Eye (tissue), 1 donor: Measurements from ENCODE around the gene SPATA16.
"Not testable (repeated sequence)": the region's sequence is repeated elsewhere in the genome, so short reads cannot be mapped to it uniquely, and the experiment has no call there.

Source experiments
- DNase-seq: peaks from one replicate; pipeline ENCODE4 v3.0.0-alpha.2; 2015

Gene SPATA16

DNA sequence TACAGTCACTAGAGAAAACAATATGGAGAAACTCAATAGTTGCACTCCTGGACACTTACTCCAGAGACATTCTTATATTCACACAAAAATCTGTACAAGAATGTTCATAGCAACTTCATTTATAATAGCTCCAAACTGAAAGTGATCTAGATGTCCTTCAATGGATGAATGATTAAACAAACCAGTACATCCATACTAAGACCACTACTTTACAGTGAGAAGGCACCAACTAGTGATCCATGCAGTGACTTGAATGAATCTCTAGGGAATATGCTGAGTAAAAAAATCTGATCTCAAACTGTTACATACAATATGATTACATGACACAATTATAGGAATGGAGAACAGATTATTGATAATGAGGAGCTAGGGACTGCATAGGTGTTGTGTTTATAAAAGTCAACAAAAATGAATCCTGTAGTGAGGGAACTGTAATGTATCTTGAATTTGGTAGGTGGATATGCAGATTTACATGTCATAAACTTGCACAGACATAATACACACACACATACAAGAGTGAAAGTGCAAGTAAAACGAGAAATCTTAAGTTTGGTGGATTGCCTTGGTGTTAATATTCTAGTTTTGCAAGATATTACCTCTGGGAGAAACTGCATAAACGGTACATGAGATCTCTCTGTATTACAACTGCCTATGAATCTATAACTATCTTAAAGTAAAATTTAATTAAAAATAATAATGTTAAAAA is 85.7 kb downstream of the SPATA16 start:
- DNase-seq = no peak

DNA sequence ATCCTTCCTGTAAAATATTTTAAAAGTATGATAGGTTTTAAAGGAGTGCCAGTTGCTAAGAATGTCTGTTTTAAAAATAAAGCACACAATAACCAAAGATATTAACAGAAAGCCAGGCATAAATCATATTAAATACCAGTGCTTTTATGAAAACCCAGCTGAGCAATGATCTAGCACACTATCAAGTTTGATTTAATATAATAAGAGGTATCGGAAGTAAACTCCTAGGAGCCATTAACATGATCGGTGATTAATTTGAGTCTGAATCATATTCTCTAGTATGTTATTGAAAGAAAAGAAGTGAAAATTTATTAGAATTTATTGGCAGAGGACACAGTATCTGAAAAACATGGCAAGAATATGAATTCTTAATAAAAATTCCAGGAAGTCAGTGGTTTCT is 91.7 kb downstream of the SPATA16 start:
- DNase-seq = no peak

DNA sequence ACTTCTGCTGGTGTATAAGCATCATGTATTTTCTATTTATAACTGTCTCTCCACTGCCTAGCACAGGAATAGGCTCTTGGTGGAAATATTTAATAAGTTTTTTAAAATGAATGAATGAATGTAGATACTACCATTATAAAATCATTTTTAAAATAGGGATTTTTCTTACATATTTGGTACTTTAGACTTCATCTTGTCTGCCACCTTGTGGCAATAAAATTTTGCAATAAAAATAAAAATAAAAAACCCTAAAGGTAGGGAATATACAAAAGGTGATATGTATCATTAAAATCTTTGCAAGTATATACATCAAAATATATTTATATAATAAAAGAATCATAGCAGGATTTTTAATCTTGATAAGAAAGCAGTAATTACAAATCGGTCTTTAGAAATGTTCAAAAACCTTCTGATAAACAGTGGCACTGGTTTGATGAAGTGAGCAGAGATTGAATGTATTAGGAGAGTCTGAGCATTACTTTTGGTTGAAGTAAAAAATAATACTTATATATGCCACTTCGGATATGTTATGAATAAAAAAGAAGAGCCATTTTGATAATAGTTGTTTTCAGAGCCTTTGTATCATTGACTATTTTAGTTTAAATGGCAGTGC is 95.2 kb downstream of the SPATA16 start:
- DNase-seq = peak; percentile 4

DNA sequence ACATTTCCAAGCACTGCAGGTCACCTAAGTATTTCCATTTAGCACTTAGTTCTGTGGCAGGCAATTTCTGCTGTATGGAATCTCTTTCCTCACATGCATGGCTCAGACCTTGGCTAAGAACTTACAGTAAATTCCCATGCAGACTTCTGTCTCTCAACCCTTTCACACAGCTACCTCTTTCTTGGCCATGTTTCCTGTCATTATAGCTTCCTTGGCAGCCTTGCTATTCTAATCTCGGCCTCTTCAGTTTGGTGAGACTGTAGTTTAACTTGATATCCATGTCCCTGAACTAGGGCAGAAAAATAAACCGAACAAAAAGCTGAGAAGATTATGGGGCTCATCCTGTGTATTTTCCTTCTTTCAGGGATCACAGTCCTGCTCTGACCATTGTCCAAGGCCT is 96.0 kb downstream of the SPATA16 start:
- no peak for DNase-seq

DNA sequence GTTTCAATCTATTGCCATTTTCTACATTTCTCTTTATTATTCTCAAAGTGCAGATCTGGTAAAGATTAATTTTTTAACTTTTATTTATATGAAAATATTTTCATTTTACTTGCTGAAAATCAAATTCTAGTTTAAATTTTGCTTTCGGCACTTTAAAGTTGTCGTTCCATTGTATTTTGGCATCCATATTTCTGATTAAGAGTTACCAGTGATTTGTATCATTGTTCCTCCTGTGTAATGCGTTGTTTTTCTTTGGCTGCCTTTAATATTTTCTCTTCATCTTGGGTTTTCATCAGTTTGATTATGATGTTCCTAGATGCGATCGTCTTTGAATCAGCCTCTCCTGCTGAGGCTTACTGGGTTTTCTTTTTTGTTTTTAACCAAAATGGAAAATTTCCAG is 97.3 kb downstream of the SPATA16 start:
- DNase-seq = no peak

DNA sequence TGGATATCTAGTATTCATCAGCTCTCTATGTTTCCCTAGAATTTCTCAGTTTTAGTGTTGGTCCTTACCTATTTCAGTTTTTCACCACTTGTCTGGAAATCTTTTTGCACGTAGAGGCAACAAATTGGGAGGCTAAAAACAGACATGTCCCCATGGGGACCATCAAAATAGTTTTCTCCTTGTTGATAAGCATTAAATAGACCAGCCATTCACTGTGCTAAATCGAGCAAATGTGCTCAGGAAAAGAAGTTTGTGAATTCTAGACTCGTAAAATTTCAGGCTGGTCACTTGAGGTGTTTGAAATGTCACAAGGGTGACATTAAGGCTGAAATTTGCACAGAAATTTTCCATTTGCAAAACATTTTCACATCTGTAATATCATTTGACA is 102.6 kb downstream of the SPATA16 start:
- no peak for DNase-seq

DNA sequence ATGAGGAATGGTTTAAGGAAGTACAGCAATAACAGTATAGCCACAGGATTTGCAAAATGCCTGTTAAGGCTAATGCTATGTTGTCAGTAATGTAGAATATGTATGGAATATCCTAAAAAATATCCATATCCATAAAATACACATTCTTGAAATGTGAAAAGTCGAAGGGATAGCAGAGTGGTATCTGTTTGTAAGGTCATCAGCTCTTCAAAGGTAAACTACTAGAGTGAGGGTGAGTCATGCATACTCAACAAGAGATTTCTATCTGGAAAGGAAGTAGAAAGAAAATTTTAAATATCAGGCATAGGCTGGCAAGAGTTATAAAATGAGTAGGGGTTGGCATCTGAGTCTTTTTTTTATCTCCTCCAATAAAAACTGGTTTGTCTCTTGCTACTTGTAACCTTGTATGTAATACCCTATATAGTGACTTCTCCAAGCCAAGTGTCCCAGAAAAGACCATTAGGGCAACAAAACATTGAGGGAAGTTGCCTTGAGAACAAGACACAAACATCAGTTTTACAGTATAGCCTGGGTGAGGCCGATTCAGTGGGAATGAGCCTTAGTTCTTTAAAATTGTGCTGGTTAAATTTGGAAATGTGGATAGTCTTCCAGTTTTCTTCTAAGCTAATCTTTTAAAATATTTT is 103.1 kb downstream of the SPATA16 start:
- DNase-seq = no peak

DNA sequence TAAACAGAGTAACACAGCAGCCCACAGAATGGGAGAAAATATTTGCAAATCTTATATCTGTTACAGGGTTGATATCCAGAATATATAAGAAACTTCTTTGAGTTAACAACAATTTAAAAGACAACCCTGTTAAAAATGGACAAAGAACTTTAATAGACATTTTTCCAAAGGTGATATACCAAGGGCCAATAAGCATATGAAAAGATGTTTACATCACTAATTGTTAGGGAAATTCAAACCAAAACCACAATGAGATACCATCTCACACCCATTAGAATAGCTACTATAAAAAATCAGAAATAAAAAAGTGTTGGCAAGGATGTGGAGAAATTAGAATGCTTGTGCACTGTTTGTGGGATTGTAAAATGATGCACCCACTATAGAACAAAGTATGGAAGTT is 110.8 kb downstream of the SPATA16 start:
- no peak for DNase-seq

DNA sequence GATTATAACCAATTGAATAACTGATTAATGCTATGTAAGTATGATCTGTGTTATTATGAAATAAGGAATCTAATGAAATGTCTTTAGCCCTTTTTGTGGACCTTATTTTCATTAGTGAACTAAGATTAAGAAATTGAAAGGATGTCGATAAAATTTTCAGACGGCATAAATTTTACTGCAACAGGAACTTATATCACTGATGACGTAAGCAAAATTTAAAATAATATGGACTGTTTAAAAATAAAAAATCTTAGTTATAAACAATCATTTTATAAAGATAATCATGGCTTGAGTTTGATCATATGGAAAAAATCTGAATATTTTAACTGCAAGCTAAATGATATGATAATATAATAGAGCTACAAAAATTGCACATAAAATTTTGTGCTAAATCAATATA is 112.7 kb downstream of the SPATA16 start:
- DNase-seq = no peak

DNA sequence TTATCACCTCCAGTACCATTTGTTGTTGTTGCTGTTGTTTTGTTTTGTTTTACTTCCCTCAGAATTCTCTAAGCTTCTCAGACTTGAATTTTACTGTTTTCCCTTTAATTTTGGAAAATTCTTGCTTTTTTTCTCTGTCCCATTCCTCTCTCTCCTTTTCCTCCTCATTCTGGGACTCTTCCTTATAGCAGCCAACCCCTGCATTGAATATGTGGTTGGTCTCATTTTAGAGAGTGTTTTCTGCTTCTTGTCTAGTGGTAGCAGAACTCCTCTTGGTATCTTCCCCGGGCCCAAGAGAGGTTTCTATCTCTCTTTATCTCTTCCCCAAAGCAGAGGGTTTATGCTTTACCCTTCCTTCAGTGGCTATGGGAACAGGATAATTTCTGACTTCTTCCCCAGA is 113.6 kb downstream of the SPATA16 start:
- DNase-seq = no peak

DNA sequence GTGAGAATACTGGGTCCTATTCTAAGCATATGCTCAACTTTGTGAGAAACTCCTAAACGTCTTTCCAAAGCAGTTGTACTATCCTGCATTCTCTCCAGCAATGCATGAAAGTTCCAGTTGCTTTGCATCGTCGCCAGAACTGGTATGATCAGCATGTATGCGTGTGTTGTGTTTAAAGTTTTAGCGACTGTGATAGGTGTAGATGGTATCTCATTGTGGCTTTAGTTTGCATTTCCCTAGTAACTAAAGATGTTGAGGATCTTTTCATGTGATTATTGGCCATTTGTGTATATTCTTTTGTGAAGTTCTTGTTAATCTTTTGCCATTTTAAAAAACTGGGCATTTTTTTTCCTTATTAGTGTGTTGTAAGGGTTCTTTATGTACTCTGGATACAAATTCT is 115.1 kb downstream of the SPATA16 start:
- no peak for DNase-seq

DNA sequence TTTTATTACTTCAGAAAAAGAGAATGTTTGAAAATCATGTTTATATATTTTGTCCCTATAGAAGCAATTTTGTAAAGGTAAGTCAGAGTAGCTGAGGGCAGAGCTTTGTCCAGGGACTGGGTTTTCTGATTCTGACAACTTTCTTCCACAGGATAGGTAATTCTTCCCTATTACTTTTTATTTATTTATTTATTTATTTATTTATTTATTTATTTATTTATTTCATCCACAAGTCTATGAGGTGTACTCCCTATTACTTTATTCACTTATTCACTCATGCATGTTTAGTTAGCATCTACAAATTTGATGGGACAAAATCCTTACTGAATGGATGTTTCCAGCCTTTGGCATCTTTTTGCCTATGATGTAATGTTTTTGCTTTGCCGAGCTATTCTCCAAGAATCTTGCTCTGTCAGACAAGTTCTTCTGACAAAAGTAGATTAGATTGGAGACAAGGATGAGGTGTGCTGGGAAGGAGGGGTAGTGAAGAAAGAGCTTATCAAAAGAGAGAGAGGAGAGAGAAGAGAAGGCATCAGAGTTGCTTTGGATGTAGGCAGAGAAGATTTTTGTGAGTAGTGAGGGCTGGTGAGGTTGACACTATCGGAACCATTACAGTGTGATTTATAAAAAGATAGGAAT is 119.4 kb downstream of the SPATA16 start:
- DNase-seq = peak; percentile 2

DNA sequence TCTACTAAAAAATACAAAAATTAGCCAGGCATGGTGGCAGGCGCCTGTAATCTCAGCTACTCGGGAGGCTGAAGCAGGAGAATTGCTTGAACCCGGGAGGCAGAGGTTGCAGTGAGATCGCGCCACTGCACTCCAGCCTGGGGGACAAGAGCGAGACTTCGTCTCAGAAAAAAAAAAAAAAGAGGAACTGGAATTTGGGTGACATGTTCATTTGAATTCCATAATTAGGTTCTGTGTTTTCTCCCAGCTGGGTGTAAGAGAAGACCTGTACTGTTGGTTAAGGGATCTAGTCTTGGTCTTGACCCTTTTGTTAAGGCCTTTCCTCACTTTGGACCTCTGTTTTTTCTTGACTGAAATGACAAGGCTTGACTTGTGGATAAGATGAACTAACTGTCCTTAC is 120.9 kb downstream of the SPATA16 start:
- DNase-seq = not testable (repeated sequence)

DNA sequence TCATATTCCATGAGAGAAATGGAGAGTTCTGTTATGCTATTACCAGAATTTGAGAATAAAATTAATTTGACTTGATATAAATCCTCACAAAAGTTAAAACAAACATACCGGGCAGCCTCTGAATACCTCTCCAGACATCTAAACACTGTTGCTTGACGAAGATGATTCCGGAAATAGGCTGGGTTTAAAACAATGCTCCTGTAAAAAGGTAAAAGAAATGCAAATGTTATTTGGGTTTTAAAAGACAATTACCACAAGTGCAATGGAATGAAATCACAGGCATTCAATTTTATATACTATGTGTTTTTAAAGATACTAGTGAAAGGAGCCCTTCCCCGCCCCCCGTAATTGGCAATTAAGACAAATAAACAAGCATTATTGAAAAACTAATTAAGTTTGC is 121.7 kb downstream of the SPATA16 start:
- DNase-seq = no peak

DNA sequence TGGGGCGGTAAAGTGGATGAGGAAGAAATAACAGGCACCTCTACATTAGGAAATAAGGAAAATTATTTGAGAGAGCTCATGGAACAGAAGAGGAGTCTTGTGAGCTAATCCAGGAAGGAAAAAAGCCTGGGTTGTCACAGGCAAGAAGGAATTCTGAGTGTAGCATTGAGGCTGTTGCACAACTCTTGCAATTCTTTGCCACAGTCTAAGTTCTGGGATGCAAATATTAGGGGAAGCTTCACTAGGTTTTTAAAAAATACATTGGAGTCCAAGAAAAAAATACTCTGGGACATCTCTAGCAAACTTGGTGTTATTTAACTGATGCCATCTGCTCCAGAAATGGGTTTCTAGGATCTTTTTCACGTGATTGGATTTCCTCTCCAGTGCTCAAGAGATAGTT is 122.3 kb downstream of the SPATA16 start:
- DNase-seq = no peak

DNA sequence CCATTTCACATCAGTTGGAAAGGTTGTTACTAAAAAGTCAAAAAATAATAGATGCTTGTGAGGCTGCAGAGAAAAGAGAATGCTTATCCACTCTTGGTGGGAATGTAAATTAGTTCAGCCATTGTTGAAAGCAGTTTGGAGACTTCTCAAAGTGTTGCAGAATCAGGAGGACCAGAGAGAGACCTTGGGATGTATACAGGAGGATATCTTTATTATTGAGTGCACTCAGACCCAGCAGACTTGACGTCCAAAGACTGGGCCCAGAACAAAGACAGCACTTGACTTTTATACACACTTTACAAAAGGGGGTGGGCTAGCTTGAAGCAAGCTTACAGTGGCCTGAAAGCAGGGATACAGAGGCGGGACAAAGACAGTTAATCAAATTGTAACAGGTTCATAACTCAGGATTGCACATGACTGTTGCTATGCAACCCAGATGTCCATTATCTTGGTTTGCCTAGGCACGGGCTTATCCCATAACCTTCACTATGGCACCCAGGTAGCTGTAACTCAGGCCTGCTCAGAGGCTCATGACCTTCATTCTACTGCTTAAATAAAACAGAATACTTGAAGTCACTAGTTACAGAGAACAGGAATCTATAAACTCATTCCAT is 127.7 kb downstream of the SPATA16 start:
- DNase-seq = no peak

DNA sequence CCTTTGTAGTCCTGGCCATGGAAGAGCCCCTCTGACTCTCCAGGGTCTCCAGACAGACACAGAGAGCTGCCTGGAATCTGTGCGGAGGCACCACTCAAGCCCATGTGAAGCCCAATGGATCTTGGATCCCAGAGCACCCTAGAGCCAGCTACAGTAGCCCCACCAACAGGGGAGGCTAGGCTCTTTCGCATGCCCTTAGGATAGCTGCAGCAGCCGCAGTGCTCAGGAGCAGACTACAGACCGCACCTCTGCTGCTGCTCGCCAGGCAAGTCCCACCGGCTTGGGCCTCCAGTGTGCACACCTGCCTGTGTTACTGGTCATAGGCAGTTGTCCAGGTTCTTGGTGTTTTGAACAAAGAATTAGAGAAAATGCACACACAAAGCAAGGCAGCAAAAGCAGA is 131.6 kb downstream of the SPATA16 start:
- DNase-seq = no peak

DNA sequence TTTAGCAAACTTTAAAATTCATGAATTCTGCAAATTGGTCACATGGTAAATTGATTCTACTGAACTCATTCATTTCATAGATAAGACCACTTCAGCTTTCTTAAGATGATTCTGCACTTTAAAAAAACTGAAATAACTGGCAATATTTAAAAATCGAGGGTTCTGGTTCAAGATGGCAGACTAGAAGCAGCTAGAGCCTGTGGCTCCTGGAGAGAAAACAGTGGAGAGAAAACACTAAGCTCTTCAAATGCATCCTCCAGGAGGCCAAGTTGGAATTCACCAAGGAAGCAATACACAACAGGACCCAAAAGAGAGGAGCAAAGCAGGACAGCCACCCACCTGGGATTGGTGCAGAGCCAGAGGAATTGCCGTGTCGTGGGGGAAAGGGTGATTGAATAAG is 132.1 kb downstream of the SPATA16 start:
- DNase-seq = no peak

DNA sequence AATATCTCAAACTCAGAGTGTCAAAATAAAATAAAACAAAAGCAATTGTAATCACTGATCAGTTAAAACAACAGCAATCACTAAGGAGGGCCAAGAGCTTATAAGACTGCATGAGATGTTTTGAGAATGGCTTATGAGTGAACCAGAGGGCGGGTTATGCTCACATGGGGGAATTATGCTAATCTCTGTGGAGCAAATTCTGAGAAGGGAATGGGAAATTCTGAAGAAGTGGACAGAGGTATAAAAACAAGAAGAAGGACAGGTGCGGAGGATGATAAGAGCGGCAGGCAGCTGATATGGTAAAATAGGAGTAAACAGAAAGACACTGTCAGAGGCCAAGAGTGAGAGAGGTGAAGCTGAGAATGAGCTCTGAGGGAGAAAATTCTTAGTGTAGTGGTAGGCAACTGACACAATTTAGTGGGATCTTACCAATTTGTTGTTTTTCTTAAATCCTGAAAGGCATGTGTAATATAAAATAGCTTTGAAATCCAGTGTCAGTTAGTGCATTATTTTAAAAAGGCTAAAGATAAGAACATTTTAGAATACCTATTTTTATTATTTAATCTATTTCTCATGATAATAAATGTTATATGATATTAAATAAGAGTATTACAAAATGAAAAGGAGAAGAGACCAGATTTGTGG is 133.8 kb downstream of the SPATA16 start:
- no peak for DNase-seq

DNA sequence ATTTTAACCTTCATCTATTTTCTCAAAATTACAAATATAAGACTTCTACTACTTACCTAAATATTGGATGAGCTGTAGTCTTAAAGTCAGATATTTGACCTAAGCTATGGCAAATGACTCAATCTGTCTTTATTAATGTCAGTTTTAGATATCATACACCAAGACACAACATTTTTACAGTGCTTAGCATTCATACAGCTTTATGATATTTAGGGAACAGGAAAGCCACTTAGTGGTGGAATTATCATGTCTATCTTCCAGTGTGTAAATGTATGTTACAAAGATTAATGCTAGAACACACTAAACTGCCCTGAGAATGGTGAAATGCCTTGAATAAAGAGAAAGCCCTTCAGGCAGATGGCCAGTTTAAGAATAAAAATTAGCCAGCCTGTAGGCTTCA is 135.0 kb downstream of the SPATA16 start:
- no peak for DNase-seq

DNA sequence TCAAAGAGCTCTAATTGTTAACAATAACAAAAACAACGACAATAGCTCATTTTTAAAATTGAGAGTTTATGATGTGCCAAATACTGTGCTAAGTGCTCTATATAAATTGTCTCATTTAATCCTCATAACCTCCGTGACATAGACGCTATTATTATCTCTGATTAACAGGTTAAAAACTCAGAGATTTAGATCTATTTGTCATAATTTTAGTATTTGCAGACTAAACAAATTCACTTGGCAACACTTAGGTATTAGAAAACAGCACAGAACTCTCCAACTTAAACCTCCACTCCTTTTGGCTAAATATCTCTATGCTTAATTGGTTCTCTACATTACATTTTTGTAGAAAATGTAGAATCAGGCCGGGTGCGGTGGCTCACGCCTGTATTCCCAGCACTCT is 136.4 kb downstream of the SPATA16 start:
- DNase-seq = no peak

DNA sequence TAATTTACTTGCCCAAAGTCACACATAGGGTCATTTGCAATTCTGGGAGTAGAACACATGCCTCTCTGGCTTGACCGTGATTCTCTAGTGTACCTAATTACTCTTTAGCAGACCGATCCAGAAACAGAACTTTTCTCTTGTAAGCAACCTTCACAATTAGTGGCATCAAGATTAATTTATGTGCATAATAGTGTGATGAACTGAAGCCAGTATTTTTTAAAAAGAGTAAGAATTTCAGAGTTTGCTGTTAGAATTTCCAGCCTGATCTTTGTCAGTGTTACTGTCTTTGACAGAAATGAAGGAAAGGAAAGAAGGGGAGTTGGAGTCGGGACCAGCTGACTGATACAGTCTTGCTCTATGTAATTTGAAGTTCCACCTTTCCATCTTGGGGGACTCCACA is 137.1 kb downstream of the SPATA16 start:
- DNase-seq = peak; percentile 59

DNA sequence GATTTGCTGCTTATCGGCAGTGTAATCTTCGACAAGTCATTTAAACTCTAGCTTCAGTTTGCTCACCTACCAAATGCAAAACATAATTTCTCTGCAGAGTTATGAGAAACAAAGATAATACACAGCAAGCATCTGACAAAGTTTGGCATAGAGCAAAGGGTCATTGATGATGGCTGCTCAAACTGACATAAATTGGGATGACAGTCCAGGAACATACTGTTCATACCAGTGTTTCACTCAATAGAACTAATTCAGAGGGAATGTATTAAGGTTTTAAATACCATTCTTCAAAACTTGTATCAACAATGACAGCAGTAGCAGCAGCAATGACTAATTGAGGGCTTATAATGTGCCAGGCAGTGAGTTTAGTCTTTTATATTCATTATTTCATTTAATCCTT is 137.6 kb downstream of the SPATA16 start:
- peak; percentile 87 for DNase-seq
